B cell (primary cell): ENCODE data around the gene ADAM19. TPM values are rescaled to one million over a fixed set of nuclear protein-coding genes. Genes with fewer than 3 reads are reported as not detected.

Source experiments
- ATAC-seq: fragments of 200-7000 bp; cut with Tn5 transposase; one replicate; pipeline ENCODE4 v1.10.0; 2021; ENCODE audit warnings: low read depth, mild to moderate bottlenecking, moderate number of reproducible peaks, moderate library complexity
- CTCF ChIA-PET: fragments of 350-600 bp; sonication (Branson Sonifier 250); formaldehyde crosslinking; loops from one replicate; lab custom pipeline; 2021; ENCODE audit warnings: antibody characterized with exemption, inconsistent platforms; lab: Charles Lee
- POLR2A ChIA-PET: fragments of 350-600 bp; sonication (Branson Sonifier 250); formaldehyde crosslinking; loops from one replicate; lab custom pipeline; 2021; ENCODE audit warnings: antibody characterized with exemption; lab: Charles Lee
- DNase-seq: peaks from one replicate; pipeline ENCODE4 v3.0.0; 2013
- H2AFZ ChIP-seq: 2 replicates; pipeline ENCODE4 v1.6.1; 2012; ENCODE audit warnings: mild to moderate bottlenecking, low read depth, low read length; ENCODE audit not compliant: insufficient read depth, poor library complexity, severe bottlenecking
- H3K27ac ChIP-seq, 2 donors: 1 replicate in 1 of 2; 2 replicates in 1 of 2; pipeline ENCODE4 v1.5.1; 2012 to 2013; ENCODE audit warnings: low read length in 2 of 2, mild to moderate bottlenecking in 2 of 2, moderate library complexity in 1 of 2
- H3K27me3 ChIP-seq, 4 experiments: fragments of 200-600 bp in 1 of 4; sonication (generic) in 1 of 4; replicated peaks in 1 of 4; 1 replicate in 2 of 4; 2 replicates in 2 of 4; pipeline versions ENCODE4 v1.6.1 to v1.7.0; 2013 to 2016; ENCODE audit warnings: low read length in 3 of 4, mild to moderate bottlenecking in 2 of 4, mixed read lengths in 1 of 4, moderate library complexity in 1 of 4; ENCODE audit not compliant: insufficient read depth in 4 of 4, control insufficient read depth in 3 of 4; ENCODE audit errors: control extremely low read depth in 1 of 4
- H3K36me3 ChIP-seq, 2 experiments: replicated peaks in 1 of 2; 1 replicate in 1 of 2; 2 replicates in 1 of 2; pipeline versions ENCODE4 v1.6.1 to v1.7.1; 2013; ENCODE audit warnings: low read length in 1 of 2; ENCODE audit not compliant: insufficient read depth in 2 of 2, control insufficient read depth in 1 of 2; ENCODE audit errors: control extremely low read depth in 1 of 2, extremely low read depth in 1 of 2
- H3K4me1 ChIP-seq, 2 donors: fragments of 200-600 bp in 1 of 2; sonication (generic) in 1 of 2; 1 replicate in 1 of 2; 2 replicates in 1 of 2; pipeline versions ENCODE4 v1.5.1 to v1.6.1; 2013 to 2017; ENCODE audit warnings: low read length in 2 of 2; ENCODE audit not compliant: control insufficient read depth in 2 of 2, insufficient read depth in 2 of 2
- H3K4me2 ChIP-seq: replicated peaks from 2 replicates; pipeline ENCODE3; 2012; ENCODE audit warnings: mild to moderate bottlenecking, low read depth, low read length; ENCODE audit not compliant: poor library complexity, severe bottlenecking
- H3K4me3 ChIP-seq, 5 experiments: fragments of 200-600 bp in 1 of 5; sonication (generic) in 1 of 5; 1 replicate in 3 of 5; 2 replicates in 2 of 5; pipeline versions ENCODE4 v1.5.1 to v1.7.0; 2011 to 2016; ENCODE audit warnings: low read length in 4 of 5, mild to moderate bottlenecking in 4 of 5, low read depth in 2 of 5, control low read depth in 1 of 5, moderate library complexity in 1 of 5; ENCODE audit not compliant: insufficient read depth in 1 of 5; ENCODE audit errors: control extremely low read depth in 1 of 5, extremely low read depth in 1 of 5
- H3K79me2 ChIP-seq: fragments of 200-600 bp; sonication (generic); one replicate; pipeline ENCODE4 v1.6.0; 2016; ENCODE audit warnings: low read length; ENCODE audit not compliant: control insufficient read depth, insufficient read depth
- H3K9ac ChIP-seq: fragments of 200-600 bp; sonication (generic); 2 replicates; pipeline ENCODE4 v1.6.1; 2017; ENCODE audit warnings: mild to moderate bottlenecking, low read length, moderate library complexity
- H3K9me3 ChIP-seq, 3 donors: one replicate each; pipeline versions ENCODE4 v1.6.1 to v1.7.1; 2013; ENCODE audit warnings: low read length in 2 of 3; ENCODE audit not compliant: control insufficient read depth in 2 of 3, insufficient read depth in 1 of 3; ENCODE audit errors: control extremely low read depth in 1 of 3
- H4K20me1 ChIP-seq: 2 replicates; pipeline ENCODE4 v1.6.0; 2012; ENCODE audit warnings: mild to moderate bottlenecking, low read length; ENCODE audit not compliant: insufficient read depth, control insufficient read depth, poor library complexity, severe bottlenecking
- H3K27ac Mint-ChIP-seq: one replicate; pipeline ENCODE4 v1.8.0; 2021; ENCODE audit warnings: mixed read lengths
- H3K27me3 Mint-ChIP-seq: one replicate; pipeline ENCODE4 v1.8.0; 2021; ENCODE audit warnings: mixed read lengths
- H3K4me1 Mint-ChIP-seq: one replicate; pipeline ENCODE4 v1.8.0; 2021; ENCODE audit warnings: mixed read lengths
- H3K4me3 Mint-ChIP-seq: one replicate; pipeline ENCODE4 v1.8.0; 2021; ENCODE audit warnings: mixed read lengths
- H3K9me3 Mint-ChIP-seq: one replicate; pipeline ENCODE4 v1.8.0; 2022; ENCODE audit warnings: mixed read lengths; ENCODE audit not compliant: insufficient read depth
- EZH2 ChIP-seq: IDR thresholded peaks from 2 replicates; pipeline ENCODE4 v1.6.1; 2012; ENCODE audit warnings: borderline replicate concordance, low read depth, mild to moderate bottlenecking, moderate library complexity, low read length; ENCODE audit not compliant: insufficient read depth, poor library complexity, severe bottlenecking
- WGBS: methylation state at CpG from one replicate; pipeline ENCODE4 v1.1.5; 2013; ENCODE audit warnings: missing lambda C conversion rate; ENCODE audit not compliant: insufficient coverage; 5-methylcytosine and 5-hydroxymethylcytosine counted together
- intact Hi-C: fragments of 100-400 bp; cut with micrococcal nuclease; formaldehyde crosslinking; loops from one replicate; pipeline ENCODE4 v1.10.0; 2022
- polyA plus RNA-seq: library from polyadenylated mRNA; depleted of rRNA; stranded (reverse); fragments of >200 nt; gene quantifications from 2 replicates; pipeline ENCODE4 v1.2.3, GENCODE V29; 2012
- total RNA-seq, 2 donors: library from RNA; stranded (reverse); fragments of 120-200 nt in 1 of 2; gene quantifications; 1 replicate in 1 of 2; 2 replicates in 1 of 2; pipeline versions ENCODE4 v1.2.3 to v1.2.4, GENCODE V29; 2013 to 2022
- TF ChIP-seq, protein P1 (sequence below): fragments of 200-600 bp; IDR thresholded peaks from one replicate; pipeline ENCODE4 v1.8.0; 2022; ENCODE audit warnings: antibody characterized with exemption, mild to moderate bottlenecking

ADAM19 gene
- total and polyA plus RNA-seq, 2 donors (not counting 1 experiment from before 2014, with no cell fraction given): 110 to 171 TPM

DNA sequence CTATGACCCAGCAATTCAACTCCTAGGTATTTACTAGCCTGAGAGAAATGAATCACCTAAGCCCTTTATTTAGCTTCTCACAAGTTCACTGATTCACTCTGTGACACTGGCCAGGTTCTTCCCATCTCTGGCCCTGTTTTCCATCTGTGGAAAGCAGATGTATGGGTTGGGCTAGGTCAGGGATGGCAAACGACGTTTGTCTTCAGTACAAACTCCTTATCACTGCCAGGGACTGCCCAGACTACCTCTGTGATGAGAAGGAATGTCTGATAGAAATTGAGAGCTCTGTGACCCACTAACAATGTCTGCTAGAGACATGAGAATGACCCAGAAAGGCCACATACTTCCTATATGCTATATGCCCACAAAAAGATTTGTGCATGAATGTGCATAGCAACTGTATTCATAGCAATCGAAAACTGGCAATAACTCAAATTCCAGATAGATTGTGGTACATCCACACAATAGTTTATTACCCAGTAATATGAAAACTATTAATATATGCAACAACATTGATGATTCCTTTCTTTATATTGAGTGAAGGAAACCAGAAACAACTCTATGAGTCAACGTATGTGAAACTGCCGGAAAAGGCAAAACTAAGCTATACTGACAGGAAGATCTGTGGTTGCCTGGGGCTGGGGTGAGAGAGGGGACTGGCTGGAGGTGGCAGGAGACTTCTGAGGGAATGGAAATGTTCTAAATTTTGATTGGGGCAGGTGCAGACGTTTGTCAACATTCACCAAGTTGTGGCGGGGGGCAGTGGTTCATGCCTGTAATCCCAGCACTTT lies 32.0 kb upstream of the ADAM19 start:
- CTCF ChIA-PET: interaction anchor here (0.7 to 2.6 kb wide), 3 partner anchors 11 to 44 kb away, joined by 4 to 14 read pairs (median 5); no protein-coding TSS in a partner anchor
- H3K36me3 ChIP-seq: no peaks in the 10 kb centered on the region
- no peaks in the 10 kb centered on the region for H3K27me3 ChIP-seq
- Mint-ChIP-seq H3K4me3 (peak overlapping the region; percentile 42), H3K27me3 (no peaks in the 10 kb centered on the region), H3K4me1 (peaks cover 60% of the 10 kb centered on the region), H3K9me3 (no peaks in the 10 kb centered on the region), H3K27ac (peak overlapping the region; percentile 80)
- no peaks in the 10 kb centered on the region for H4K20me1 ChIP-seq
- POLR2A ChIA-PET: interaction anchor here (0.6 kb wide), 1 partner anchor 50 kb away, joined by 11 read pairs; no protein-coding TSS in a partner anchor
- TF ChIP-seq, protein P1, sequence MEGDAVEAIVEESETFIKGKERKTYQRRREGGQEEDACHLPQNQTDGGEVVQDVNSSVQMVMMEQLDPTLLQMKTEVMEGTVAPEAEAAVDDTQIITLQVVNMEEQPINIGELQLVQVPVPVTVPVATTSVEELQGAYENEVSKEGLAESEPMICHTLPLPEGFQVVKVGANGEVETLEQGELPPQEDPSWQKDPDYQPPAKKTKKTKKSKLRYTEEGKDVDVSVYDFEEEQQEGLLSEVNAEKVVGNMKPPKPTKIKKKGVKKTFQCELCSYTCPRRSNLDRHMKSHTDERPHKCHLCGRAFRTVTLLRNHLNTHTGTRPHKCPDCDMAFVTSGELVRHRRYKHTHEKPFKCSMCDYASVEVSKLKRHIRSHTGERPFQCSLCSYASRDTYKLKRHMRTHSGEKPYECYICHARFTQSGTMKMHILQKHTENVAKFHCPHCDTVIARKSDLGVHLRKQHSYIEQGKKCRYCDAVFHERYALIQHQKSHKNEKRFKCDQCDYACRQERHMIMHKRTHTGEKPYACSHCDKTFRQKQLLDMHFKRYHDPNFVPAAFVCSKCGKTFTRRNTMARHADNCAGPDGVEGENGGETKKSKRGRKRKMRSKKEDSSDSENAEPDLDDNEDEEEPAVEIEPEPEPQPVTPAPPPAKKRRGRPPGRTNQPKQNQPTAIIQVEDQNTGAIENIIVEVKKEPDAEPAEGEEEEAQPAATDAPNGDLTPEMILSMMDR: no peak
- 0% methylated on average over 4 of the region's 7 CpGs for WGBS
- H3K4me1 ChIP-seq: peaks cover 53 to 59% of the 10 kb centered on the region in 2 donors
- ATAC-seq (peak; percentile 44), DNase-seq (no peak)
- H3K79me2 ChIP-seq: peaks cover 19% of the 10 kb centered on the region
- H3K9ac ChIP-seq: no peak overlapping the region
- peak overlapping the region in 1 of 2 donors; percentile 31 for H3K27ac ChIP-seq
- H3K9me3 ChIP-seq: no peaks in the 10 kb centered on the region
- no peak overlapping the region for H3K4me3 ChIP-seq
- peak overlapping the region; percentile 43 for H2AFZ ChIP-seq
- intact Hi-C loops: no loop called here
- peak overlapping the region; percentile 28 for H3K4me2 ChIP-seq

DNA sequence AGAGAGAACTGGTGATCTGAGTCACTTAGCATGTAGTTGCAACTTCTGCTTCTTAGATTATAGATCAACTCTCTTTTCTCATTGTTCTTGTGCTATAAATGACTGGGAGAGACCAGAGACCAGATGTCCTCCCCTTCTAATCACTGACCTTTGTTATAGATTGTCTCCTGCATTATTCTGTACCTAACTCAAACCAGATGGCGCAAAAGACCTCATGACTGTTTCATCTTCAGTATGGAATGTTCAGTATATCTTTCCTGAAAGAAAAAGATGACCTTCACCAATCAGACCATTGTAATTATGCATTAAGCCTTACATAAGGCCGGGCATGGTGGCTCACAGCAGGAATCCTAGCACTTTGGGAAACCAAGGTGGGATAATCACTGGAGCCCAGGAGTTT lies 30.5 kb upstream of the ADAM19 start:
- H3K4me1 Mint-ChIP-seq: peaks cover 65% of the 10 kb centered on the region

More for the DNA sequence above, 30.5 kb upstream of the ADAM19 start:
- no peaks in the 10 kb centered on the region for H4K20me1 ChIP-seq
- intact Hi-C loops: no loop called here
- H3K79me2 ChIP-seq: peaks cover 13% of the 10 kb centered on the region
- Mint-ChIP-seq H3K4me3 (no peak overlapping the region), H3K27me3 (no peaks in the 10 kb centered on the region), H3K27ac (peak overlapping the region; percentile 75), H3K9me3 (no peaks in the 10 kb centered on the region)
- no peaks in the 10 kb centered on the region for H3K27me3 ChIP-seq
- DNase-seq: no peak
- POLR2A ChIA-PET: no interaction called here
- no peak overlapping the region for H3K27ac ChIP-seq
- H3K9me3 ChIP-seq: no peaks in the 10 kb centered on the region
- no CpG with 5 or more reads among the region's 2 CpGs for WGBS
- H3K4me3 ChIP-seq: no peak overlapping the region
- no peak for ATAC-seq
- H3K9ac ChIP-seq: no peak overlapping the region
- H3K4me2 ChIP-seq: no peak overlapping the region
- TF ChIP-seq EZH2: no peak
- TF ChIP-seq, protein P1: no peak
- no peak overlapping the region for H2AFZ ChIP-seq
- peaks cover 57 to 60% of the 10 kb centered on the region in 2 donors for H3K4me1 ChIP-seq
- CTCF ChIA-PET: interaction anchor here (0.9 kb wide), 1 partner anchor 48 kb away, joined by 3 read pairs; no protein-coding TSS in a partner anchor
- H3K36me3 ChIP-seq: no peaks in the 10 kb centered on the region
